Thymus (tissue), 11 donors: ENCODE measurements around the gene CDH11. TPM values are rescaled to one million over a fixed set of nuclear protein-coding genes. Genes with fewer than 3 reads are reported as not detected.

Experiments used
- DNase-seq, 9 donors: peaks; one replicate each; pipeline ENCODE4 v3.0.0-alpha.2; 2013; ENCODE audit warnings: low spot score in 9 of 9, low read depth in 6 of 9, missing footprints in 1 of 9
- H3K27ac ChIP-seq, 2 donors: one replicate each; pipeline ENCODE4 v1.5.1; 2013; ENCODE audit warnings: control low read depth in 1 of 2, low read depth in 1 of 2, low read length in 1 of 2, mild to moderate bottlenecking in 1 of 2, moderate library complexity in 1 of 2
- H3K27me3 ChIP-seq, 2 donors: one replicate each; pipeline ENCODE4 v1.5.1; 2013; ENCODE audit warnings: low read length in 1 of 2; ENCODE audit not compliant: control insufficient read depth in 2 of 2, insufficient read depth in 1 of 2
- H3K36me3 ChIP-seq, 2 donors: one replicate each; pipeline ENCODE4 v1.5.1; 2013; ENCODE audit warnings: low read length in 1 of 2, mild to moderate bottlenecking in 1 of 2, moderate library complexity in 1 of 2; ENCODE audit not compliant: control insufficient read depth in 2 of 2, insufficient read depth in 2 of 2
- H3K4me1 ChIP-seq, 2 donors: one replicate each; pipeline ENCODE4 v1.5.1; 2013; ENCODE audit warnings: low read length in 2 of 2; ENCODE audit not compliant: control insufficient read depth in 2 of 2, insufficient read depth in 2 of 2
- H3K4me3 ChIP-seq, 2 donors: one replicate each; pipeline ENCODE4 v1.5.1; 2013; ENCODE audit warnings: low read length in 2 of 2, control low read depth in 1 of 2, mild to moderate bottlenecking in 1 of 2
- H3K9me3 ChIP-seq, 2 donors: one replicate each; pipeline ENCODE4 v1.5.1; 2013; ENCODE audit warnings: low read length in 1 of 2, mild to moderate bottlenecking in 1 of 2; ENCODE audit not compliant: control insufficient read depth in 2 of 2, insufficient read depth in 1 of 2
- WGBS: extraction: QIAGEN DNeasy Blood & Tissue Kit; methylation state at CpG from one replicate; pipeline ENCODE4 v1.1.7; 2013; 5-methylcytosine and 5-hydroxymethylcytosine counted together
- polyA plus RNA-seq: library from polyadenylated mRNA; stranded (reverse); fragments of 200-250 nt; gene quantifications from one replicate; pipeline ENCODE4 v1.2.3, GENCODE V29; 2013
- total RNA-seq: library from RNA; stranded (reverse); fragments of 120-200 nt; gene quantifications from one replicate; pipeline ENCODE4 v1.2.4, GENCODE V29; 2013
- donor health status: healthy.

CDH11 gene
- total and polyA plus RNA-seq, 2 donors = 3.7 to 7.5 TPM

DNA sequence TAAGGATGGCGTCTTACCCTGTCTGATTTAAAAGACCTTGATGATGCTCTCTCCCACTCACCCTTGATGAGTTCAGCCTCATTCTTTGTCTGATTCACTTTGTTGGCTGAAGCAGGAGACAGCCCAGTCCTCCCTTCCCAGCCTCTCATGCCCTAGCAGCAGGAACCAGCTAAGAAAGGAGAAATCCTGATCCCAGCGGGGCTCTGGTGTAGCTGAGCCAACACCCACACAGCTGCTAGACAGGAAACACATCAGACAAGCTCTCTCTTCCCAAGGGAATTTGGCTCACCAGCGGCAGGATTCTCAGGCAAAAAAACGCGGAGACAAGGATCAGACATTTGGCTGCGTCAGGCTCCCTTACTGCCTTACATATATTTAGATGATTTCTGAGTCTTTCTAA lies 211.5 kb downstream of the CDH11 start:
- no peak for DNase-seq
- no peak overlapping the region for H3K27ac ChIP-seq
- no peaks in the 10 kb centered on the region for H3K4me1 ChIP-seq
- WGBS = 61% methylated on average over 6 of the region's 6 CpGs
- H3K27me3 ChIP-seq = no peaks in the 10 kb centered on the region
- no peaks in the 10 kb centered on the region for H3K36me3 ChIP-seq
- no peaks in the 10 kb centered on the region for H3K9me3 ChIP-seq
- no peak overlapping the region for H3K4me3 ChIP-seq

DNA sequence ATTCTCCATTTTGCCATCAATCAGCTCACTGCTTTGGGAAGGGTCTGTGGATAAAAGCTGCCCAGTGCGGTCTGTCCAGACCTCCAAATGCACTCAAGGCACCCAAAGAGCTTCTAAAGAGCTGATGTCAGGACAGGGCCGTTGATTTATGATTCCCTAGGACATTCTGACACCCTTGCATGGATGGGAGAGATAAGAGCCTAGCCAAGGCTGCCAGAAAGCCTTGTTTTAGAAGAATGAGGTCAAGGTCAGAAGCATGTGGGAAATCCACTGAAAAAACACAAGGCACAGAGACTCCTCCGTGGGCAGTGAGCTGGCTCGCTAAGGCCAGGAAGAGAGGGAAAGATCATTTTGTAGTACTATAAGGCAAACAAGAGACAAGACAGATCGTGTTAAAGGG lies 214.0 kb downstream of the CDH11 start:
- no peaks in the 10 kb centered on the region for H3K36me3 ChIP-seq
- no peak overlapping the region for H3K4me3 ChIP-seq
- H3K27me3 ChIP-seq = no peaks in the 10 kb centered on the region
- no peak overlapping the region for H3K27ac ChIP-seq
- no peak for DNase-seq
- no peaks in the 10 kb centered on the region for H3K4me1 ChIP-seq
- WGBS = 44% methylated on average over 5 of the region's 5 CpGs
- no peaks in the 10 kb centered on the region for H3K9me3 ChIP-seq

DNA sequence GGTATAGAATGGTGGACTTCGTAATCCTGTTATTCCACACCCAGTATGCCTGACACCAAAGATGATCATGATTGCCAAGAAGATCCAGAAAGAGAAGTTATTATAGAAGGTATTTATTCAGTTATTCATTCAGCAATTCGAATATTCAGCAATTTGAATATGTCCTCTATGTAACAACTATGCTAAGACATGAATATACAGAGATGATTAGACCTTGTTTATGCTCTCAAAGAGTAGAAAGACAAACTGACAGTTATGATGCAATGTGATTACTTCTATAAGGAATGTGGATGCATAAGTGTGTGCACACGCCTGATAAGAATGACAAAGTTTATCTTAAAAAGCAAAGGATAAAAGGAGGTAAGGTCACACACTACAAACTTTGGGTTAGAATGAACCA lies 218.1 kb downstream of the CDH11 start:
- no peak for DNase-seq
- Histone ChIP-seq H3K27ac (no peak overlapping the region), H3K36me3 (no peaks in the 10 kb centered on the region), H3K9me3 (no peaks in the 10 kb centered on the region), H3K4me3 (no peak overlapping the region), H3K27me3 (no peaks in the 10 kb centered on the region), H3K4me1 (no peaks in the 10 kb centered on the region)
- 91% methylated on average over 3 of the region's 3 CpGs for WGBS

DNA sequence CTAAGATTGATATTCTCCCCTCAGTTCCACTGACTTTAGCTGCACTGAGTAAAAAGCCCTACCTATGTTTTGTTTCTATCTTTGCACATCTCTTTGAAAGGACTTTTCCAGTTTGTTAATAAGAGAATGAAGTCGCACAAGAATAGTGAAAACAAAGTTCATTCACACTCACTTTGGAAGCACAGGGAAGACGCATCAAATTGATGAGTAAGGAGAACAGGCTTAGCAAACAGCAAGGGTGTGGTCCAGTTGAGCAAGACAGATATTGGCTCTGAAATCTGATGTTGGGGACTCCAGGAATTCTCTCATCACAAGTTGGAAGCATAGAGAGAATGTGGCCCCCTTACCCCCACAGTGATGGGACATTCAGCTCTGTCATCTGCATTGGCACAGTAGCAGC lies 221.3 kb downstream of the CDH11 start:
- Histone ChIP-seq H3K27me3 (no peaks in the 10 kb centered on the region), H3K36me3 (no peaks in the 10 kb centered on the region), H3K9me3 (no peaks in the 10 kb centered on the region), H3K4me1 (no peaks in the 10 kb centered on the region), H3K4me3 (no peak overlapping the region), H3K27ac (no peak overlapping the region)
- WGBS = 94% methylated on average over 2 of the region's 2 CpGs
- no peak for DNase-seq

- Histone ChIP-seq H3K9me3 (no peaks in the 10 kb centered on the region), H3K4me1 (no peaks in the 10 kb centered on the region), H3K27me3 (no peaks in the 10 kb centered on the region), H3K36me3 (no peaks in the 10 kb centered on the region), H3K27ac (no peak overlapping the region), H3K4me3 (no peak overlapping the region)
- WGBS = 49% methylated on average over 2 of the region's 2 CpGs
- no peak for DNase-seq
These were observed 221.8 kb downstream of the CDH11 start for GRCh38 chr16:64900019-64900418.

DNA sequence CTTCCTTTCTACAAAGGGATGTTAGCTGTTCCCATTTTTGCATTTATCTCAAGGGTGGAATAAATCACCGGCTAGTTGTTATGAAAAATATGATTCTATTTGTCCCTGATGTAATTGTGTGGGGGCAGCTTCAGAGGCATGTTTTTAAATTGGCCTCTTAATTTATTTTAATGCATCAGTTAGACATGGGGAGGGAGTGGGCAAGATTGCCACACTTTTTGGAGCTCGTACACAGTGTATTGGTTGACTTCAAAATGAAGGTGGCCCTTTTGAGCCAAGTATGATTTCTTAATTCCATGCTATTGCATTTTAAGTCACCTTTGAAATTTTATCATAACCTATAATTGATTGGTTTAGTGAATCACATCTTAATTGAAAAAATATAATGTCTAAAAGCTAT lies 223.7 kb downstream of the CDH11 start:
- no peaks in the 10 kb centered on the region for H3K9me3 ChIP-seq
- no peak overlapping the region for H3K4me3 ChIP-seq
- H3K4me1 ChIP-seq = no peaks in the 10 kb centered on the region
- DNase-seq = no peak
- 88% methylated on average over 2 of the region's 2 CpGs for WGBS
- no peak overlapping the region for H3K27ac ChIP-seq
- H3K27me3 ChIP-seq = no peaks in the 10 kb centered on the region
- no peaks in the 10 kb centered on the region for H3K36me3 ChIP-seq
